Retina (tissue), 1 donor: ENCODE measurements around the gene MTG2.
A peak's percentile ranks its signal among the peaks of the same experiment; 100 is the strongest.

Source experiments
- DNase-seq: peaks from one replicate; pipeline ENCODE4 v3.0.0-alpha.2; 2016

Gene MTG2

DNA sequence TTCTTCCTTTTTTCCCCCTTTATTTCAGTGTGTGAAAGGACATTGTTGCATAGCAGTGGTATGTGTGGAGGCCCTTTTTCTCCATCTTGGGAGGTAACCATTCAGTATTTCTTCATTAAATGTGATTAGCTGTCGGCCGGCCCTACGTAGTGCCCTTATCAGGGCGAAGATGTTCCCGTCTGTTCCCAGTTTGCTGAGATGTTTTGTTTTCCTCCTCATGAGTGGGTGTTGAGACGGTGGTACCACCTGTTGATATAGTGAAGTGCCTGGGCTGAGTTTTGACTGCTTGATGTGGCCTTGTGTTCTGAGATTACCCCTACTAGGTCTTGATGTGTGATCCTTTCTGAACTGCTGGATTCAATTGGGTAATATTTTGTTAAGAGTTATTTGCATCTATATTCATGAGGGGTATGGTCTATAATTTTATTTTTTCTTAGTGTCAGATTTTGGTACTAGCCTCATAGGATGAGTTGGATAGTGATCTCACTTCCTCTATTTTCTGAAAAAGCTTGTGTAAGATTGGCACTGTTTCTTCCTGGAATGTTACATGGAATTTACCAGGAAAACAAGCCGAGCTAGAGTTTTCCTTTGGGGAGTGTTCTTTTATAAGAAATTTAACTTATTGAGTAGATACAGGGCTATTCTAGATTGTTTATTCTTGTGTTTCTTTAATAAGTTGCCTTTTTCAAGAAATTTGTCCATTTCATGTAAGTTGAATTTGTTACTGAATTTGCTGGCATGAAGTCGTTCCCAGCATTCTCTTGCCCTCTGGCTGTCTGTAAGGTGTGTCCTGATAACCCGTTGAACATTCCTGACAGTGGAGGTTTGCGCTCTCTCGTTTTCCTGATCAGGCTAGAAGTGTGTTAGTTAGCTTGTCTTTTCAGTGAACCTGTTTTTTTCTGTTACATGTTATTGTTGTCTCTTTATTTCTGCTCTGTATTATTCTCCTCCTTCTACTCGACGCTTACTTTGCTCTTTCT lies 4.3 kb downstream of the MTG2 start:
- DNase-seq, result no peak

DNA sequence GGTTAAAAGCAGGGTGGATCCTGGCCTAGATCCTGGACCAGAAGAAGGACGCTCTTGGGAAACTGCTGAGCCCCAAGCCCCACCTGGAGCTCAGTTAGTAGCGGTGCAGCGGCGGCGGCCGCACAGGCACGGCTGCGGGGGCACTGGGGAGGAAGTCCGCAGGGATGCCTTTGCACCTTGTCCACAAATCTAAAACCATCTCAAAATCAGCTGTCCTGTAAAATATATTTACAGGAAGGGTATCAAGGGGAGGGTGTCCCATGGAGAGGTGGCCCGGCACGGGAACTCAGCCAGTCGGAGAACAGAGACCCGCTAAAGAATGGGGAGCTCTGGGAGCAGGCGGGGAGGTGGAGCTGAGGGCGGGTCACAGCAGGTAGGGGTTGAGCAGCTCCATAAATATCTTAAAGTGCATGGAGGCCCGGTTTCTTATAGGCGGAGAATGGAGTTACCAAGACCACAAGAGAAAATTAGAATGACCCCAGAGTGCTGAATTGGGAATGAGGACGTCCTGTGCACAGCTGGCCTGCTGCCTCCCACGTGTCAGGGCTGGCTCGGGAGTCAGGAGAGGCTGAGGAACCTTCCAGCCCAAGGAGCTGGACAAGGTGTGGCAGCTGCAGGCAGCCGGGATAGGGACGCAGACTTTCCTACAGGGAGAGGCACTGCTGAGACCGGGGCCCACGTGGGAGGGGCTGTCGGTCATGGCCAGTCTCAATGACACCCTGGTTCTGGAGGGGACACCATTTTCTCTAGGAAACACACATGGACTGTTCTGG lies 8.0 kb downstream of the MTG2 start:
- DNase-seq, result no peak

DNA sequence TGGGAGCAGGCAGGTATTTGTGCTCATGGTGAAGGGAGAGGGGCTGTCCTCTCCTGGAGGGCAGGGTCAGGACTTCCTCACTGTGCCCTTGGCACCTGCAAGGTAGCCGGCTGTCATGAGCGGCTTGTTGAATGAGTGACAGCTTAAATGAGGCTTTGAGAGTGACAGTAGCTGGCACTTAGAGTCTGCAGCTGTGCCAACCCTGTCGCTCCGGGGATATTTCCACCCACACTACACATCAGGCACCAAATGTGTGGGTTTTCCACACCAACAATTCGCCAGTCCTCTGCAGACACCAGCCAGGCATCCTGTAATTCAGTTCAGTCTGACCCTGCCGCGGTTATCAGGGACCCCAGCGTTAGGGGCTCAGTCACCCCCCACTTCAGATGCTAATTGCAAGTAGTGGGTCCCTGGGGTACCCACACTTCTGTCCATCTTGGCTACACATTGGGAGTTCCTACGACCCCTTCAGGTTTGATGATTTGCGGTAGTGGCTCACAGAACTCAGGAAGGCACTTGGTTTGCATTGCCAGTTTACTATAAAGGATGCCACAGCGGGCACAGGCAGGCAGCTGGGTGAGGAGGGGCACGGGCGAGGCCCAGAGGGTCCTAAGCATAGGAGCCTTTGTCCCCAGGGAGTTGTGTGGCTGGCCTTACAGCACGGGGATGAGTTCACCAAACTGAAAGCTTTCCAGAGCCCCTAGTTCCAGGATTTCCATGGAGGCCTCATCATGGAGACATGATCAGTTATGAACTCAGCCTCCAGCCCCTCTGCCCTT lies 9.1 kb downstream of the MTG2 start:
- no peak for DNase-seq

DNA sequence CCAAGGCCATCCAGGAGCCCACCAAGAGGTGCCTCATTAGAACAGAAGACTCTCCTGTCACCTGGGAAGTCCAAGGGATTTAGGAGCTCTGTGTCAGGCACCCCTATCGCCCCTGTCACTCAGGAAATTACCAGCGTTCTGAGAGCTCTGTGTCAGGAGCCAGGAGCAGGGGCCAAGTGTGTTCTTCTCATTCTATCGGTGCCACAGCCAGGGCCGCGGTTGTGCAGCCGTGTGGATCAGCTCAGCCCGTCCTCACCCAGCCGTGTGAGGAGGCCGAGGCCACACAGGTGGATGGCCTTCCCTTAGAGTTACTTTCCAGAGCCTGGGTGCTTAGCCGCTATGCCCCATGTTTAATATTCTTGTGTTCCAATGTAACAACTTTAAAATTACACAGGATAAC lies 9.8 kb downstream of the MTG2 start:
- no peak for DNase-seq

DNA sequence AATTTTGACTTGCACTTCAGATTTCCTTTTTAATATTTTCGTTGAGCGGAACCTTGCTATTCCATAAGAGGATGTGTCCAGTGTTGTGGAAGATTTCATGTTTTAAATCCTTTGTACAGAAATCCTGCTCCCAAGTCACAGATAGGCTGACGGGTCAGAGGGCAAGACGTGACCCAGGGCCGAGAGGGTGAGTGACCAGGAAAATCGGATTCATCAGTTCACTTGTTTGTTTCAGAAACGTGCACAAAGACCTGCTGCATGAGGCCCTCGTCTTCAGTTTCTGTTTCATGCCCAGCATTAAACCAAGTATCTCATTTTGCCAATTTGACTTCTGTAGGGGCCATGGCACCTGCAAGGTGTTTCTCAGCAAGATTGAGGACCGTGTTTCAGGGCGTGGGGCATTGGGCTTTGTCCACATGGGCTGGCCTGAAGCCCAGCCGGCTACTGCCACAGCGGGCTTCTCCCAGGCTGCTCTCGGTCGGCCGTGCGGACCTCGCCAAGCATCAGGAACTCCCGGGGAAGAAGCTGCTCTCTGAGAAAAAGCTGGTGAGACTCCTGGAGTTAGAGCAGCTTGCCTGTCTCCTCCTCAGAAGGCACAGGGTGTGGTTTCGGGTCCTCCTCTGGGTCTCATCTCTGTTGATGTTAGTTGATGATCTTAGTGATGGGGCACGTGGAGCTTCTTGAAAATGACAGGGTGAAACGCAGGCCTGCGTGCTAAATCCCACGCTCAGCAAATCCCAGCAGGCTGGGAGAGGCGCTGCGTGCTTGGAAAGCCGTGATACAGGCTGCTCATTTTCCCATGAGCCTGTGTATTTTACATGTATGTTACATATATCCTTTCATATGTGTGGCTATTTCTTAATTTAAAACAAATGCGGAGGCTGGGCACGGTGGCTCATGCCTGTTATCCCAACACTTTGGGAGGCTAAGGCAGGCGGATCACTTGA lies 10.5 kb downstream of the MTG2 start:
- no peak for DNase-seq

DNA sequence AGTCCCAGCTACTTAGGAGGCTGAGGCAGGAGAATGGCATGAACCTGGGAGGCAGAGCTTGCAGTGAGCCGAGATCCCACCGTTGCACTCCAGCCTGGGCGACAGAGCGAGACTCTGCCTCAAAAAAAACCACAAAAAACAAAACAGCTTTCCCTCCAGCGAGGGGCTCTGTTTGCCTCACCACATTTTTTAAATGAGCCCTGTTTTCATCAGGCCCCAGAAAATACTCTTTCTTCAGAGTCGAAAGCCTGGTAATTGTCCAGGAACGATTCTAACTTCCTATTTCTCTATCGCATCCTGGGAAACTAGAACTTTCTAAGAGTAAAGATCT lies 12.2 kb downstream of the MTG2 start:
- no peak for DNase-seq

DNA sequence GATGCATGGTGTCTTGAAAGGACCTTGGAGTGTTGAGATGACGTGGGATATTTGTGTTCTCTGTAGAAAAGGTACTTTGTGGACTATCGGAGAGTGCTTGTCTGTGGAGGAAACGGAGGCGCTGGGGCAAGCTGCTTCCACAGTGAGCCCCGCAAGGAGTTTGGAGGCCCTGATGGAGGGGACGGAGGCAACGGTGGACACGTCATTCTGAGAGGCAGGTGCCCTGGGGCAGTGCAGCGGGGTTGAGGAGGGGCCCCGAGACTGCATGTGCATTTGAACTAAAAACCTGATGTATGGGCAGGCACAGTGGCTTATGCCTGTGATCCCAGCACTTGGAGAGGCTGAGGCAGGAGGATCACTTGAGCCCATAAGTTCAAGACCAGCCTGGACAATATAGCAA lies 12.9 kb downstream of the MTG2 start:
- no peak for DNase-seq

DNA sequence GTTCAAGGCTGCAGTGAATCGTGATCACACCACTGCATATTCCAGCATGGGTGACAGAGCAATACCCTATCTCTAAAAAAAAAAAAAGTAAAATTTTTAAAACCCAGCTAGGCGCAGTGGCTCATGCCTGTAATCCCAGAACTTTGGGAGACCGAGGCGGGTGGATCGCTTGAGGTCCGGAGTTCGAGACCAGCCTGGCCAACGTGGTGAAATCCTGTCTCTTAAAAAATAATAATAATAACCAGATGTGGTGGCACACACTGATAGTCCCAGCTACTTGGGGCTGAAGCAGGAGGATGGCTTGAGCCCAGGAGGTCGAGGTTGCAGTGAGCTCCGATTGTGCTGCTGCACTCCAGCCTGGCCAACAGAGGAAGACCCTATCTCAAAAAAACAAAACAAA lies 13.5 kb downstream of the MTG2 start:
- no peak for DNase-seq

DNA sequence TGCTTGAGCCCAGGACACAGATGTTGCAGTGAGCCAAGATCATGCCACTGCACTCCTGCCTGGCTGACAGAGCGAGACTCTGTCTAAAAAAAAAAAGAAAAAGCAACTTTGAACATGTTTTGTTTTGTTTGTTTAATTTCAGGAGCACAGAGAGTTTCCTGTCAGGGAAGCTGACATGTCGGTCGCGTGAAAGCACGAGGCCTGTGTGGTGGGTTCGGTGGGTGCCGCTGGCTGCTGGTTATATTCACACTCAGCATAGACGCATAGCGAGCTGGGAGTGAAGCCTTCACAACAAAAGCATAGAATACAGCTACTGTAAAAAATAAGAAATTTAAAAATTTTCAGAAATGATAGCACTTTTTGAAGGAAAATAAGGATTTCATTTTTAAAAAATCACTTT lies 14.5 kb downstream of the MTG2 start:
- no peak for DNase-seq

DNA sequence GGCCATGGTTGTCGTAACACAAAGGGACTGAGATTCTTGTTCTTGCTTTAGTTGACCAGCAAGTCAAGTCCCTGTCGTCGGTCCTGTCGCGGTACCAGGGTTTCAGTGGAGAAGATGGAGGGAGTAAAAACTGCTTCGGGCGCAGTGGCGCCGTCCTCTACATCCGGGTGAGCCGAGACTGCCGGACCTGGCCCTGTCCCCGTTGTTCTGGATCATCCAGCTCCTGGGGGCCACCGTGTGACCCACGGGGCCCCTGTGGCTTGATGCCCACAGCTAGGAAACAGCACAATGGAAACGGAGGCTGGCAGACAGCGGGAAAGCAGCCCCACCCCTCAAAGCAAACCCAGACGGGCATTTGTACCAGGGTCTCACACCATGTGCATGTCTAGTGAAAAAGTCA lies 15.0 kb downstream of the MTG2 start:
- no peak for DNase-seq

DNA sequence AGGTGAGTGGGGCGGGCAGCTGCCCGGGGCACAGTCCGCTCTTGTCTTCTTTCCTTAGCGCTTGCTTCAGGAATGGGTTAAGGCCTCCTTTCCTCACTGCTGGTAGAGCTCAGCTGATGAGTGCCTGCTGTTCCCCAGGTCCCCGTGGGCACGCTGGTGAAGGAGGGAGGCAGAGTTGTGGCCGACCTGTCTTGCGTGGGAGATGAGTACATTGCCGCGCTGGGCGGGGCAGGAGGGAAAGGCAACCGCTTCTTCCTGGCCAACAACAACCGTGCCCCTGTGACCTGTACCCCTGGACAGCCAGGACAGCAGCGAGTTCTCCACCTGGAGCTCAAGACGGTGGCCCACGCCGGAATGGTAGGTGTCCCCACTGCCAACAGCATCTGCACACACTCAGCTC lies 15.7 kb downstream of the MTG2 start:
- DNase-seq, result no peak

DNA sequence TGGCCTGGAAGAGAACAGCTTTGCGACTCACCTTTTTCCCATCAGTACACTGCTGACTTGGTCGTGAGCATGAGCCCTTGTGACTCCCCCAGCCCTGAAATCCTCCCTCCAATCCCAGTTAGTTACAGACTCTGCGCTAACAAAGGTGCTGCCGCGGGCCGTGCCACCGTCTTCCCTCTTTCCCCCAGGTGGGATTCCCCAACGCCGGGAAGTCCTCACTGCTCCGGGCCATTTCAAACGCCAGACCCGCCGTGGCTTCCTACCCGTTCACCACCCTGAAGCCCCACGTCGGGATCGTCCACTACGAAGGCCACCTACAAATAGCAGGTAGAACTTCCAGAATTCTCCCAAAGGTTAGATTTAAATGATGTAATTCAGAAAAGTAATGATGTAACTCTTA lies 16.1 kb downstream of the MTG2 start:
- no peak for DNase-seq

DNA sequence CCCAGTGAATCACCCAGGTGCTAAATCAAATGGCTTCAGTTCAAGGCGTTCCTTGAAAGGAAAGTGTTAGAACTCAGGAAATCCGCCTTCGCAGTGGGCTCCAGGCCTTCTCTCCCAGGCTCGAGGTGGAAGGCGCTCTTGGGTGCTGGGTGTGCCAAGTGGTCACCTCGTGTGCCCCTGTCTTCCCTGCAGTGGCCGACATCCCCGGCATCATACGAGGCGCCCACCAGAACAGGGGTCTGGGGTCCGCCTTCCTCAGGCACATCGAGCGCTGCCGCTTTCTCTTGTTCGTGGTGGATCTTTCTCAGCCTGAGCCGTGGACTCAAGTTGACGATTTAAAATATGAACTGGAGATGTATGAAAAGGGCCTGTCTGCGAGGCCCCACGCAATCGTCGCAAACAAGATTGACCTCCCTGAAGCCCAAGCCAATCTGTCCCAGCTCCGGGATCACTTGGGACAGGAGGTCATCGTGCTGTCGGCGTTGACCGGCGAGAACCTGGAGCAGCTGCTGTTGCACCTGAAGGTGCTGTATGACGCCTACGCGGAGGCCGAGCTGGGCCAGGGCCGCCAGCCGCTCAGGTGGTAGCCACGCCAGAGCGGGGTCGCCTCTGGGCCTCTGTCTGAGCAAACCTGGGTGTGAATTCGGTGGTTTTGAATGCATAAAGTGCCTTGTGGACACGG lies 17.8 kb downstream of the MTG2 start:
- peak; percentile 2 for DNase-seq

DNA sequence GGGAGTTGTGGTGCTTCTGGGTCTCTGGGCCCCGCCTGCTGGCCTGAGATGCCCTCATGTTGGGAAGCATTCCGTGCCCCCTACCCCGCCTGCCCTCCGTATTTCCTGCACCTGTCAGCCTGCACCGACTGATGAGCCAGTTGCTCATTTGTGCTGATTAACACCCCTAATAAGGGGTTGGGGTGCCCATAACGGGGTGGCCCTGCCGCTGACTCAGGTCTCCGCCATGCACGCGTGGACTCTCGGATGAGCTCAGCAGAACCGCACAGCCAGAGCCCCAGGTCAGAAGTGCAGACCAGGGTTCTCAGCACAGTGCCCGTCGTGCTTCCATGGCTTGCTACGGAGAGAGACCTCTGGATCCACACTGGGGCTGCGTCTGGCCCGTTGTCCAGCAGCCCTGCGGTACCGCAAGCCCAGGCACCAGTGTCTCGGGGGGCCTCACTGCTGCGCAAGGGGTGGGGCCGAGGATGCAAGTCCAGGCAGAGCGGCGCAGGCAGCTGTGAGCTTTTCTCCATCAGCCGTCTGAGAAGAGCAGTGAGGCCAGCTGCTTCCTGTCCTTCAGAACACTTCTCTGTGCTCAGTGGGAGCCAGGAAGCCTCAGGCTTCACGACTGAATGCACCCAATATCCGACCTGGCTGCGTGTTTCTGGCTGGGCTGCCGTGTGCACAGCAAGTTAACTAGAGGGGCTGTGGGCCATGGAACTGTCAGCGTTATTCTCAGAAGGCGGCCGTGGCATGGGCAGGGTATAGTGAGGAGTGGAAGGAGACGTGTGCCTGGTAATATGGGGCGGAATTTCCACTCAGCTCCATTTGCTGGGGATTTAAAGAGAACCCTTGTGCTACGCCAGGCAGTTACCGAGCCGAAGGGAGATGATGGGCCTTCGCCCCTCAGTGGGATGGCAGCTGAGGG lies 18.6 kb downstream of the MTG2 start:
- peak; percentile 62 for DNase-seq

DNA sequence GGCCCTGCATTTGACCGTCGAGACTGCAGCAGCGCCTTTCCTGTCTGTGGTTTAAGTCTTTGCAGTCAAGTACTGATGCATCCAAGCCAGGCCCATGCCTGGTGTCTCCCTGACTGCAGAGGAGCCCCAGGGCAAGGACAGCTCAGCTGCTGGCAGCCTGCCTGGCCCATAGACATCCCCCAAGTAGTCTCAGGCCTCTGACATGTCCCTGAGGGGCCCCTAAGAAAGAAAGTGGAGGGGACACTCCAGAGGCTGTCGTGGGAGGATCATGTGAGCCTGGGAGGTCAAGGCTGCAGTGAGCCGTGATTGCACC lies 19.2 kb downstream of the MTG2 start:
- no peak for DNase-seq

DNA sequence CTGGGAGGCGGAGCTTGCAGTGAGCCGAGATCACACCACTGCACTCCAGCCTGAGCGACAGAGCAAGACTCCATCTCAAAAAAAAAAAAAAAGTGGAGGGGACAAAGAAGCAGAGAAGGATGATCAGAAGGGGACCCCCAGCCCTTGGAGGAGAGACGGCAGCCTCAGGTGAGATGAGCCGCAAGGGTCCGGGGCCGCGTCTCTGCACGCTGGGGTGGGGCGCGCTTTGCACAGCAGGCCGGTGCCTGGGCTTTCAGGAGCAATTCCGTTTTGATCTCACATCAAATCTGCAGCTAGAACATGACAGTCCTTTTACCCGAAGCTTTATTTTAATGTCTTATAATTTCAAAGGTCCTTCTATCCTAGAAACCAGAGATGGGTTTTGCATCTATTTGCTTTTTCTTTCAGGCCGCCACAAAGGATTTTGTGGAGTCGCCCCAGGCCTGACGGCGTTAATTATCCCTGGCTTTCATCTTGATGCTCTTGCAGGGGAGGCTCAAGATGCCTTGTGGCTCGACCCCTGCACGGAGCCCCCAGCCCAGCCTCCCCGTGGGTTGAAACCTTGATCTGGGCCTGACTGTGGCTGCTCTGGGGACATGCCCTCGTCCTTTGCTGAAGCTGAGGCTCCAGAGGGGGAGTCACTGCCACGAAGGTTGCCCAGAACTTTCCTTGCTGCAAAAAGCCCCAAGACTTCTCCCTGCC lies 20.0 kb downstream of the MTG2 start:
- peak; percentile 69 for DNase-seq

DNA sequence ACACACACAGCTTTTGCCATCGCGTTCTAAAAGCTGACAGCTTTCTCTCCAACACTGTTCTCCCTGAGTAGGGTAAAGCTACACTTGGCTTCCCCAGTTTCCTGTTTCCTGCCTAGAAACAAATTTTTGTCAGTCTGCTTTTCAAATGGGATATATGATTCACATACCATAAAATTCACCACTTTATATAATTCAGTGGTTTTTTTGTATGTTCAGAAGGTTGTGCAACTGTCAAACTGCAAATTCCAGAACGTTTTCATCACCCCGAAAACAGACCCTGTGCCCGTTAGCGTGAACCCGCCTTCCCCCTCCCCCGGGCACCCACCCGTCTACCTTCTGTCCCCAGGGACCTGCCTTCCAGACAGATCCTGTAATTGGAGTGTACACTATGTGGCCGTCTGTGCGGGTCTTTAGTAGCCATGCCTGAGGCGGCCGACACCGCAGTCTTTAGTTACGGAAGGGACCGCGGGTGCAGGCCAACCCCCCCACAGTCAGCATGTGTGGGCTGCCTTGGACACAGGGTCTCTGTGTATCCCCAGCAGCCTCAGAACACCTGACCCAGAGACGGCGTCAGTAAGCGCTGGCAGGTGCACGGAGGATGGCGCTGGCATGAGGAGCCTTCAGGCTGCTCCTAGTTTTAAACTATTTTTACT lies 20.7 kb downstream of the MTG2 start:
- peak; percentile 44 for DNase-seq

DNA sequence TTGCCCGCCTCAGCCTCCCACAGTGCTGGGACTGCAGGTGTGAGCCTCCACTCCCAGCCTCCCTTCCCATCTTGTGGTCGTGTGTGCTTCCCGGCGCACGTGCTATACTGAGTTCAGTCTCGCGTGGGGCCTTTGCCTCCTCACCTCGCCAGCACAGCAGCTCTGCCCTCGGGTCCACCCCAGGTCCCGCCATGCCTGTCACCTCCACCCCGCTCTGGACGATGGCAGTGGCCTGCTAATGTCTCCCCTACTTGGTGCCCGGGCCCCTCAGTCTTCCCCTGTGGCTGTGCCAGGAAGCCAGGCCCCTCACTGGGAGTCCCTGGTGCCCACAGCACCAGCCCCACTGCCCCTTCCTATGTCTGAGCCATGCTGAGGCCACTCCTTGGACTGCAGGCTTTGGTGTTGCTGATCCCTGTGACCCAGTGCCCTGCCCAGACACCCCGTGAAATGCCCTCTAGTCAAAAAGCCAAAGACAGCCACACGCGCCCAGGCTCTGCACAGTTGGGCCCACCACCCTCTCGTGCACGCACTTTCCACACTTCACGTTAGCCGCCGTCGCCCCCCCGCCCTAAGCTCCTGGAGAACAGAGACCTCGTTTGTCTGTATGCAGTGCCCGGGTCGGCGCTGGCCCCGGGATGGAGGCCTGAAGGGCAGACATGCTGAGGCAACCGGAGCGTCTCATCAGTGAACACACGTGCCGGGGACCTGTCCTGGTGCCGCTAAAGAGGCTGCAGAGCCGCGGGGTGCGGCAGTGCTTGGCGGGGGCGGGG lies 23.0 kb downstream of the MTG2 start:
- DNase-seq, result peak; percentile 2

DNA sequence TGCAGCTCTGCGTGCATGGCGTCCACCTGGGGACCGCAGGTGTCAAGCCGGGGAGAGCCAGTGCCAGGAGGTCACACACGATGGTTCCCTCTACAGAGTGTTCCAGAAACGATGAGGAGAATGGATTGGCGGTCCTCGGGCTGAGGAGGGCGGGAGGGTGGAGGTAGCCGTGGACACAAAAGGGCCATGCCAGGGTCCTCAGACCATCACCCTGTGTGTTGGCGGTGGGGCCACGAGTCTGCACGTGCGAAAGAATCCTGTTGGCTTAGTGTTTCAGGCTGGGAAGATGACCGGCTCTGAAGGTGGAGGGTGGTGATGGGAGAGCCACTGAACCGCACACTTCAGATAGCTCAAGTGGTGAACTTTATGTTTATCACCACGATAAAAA lies 23.6 kb downstream of the MTG2 start:
- DNase-seq, result no peak
